ENCODE results near the gene CLIC1.

DNA sequence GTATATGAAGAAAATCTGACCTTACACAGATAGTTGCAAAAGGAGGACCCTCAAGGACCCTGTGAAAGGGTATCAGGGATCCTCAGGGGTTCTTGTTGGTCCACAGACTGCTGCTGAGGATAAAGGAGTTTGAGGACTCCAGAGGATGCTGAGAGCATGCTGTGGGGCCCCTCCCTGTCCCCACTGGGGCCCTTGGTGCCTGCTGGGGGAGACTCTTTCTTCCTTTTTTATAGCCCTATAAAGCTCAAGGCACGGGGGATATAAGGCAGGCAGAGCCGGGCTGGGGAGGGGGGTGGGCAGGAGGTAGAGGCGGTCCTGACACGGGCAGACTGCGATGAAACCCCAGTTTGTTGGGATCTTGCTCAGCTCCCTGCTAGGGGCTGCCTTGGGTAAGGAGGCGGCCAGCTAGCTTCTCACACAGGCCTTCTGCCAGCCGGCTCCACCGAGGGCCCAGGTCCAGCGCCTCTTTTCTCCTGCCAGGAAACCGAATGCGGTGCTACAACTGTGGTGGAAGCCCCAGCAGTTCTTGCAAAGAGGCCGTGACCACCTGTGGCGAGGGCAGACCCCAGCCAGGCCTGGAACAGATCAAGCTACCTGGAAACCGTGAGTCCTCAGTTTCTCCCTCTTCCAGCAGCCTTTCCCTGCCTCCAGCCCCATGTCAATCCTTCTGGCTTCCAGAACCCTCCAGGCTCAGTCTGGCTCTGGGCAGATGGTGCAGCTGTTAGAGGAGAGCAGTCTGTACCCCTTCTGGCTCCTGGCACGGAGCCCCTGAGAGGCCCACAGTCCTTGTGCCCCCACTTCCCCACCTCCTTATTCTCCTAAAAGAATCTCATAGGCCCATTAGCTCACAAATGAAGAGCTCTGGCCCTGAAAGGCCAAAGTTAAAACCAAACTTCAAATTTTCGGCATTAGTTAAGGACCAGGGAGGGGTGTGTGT is 21.0 kb downstream of the CLIC1 start, which contains the start of gene LY6G6D:
- TF ChIP-seq CTCF (conservative IDR thresholded peaks at IDR 0.05; ENCODE audit: low read length) (no peak), EZH2phosphoT487 (IDR thresholded peaks at IDR 0.05; ENCODE audit: borderline replicate concordance, low read depth, low read length) (no peak)

All from OCI-LY7 (cell line).